ENCODE measurements around the gene LUZP1. TPM values are rescaled to one million over a fixed set of nuclear protein-coding genes. Genes with fewer than 3 reads are reported as not detected.

LUZP1 gene
- total RNA-seq, 1 donor from 2014 or later: 33.0 TPM

- no peak overlapping the region for H3K4me3 Mint-ChIP-seq
- H3K27me3 Mint-ChIP-seq: no peaks in the 10 kb centered on the region
- H3K27ac Mint-ChIP-seq: peak overlapping the region; percentile 56
- no peak for TF ChIP-seq CTCF (conservative IDR thresholded peaks at IDR 0.05)
- peaks cover 4% of the 10 kb centered on the region for H3K36me3 Mint-ChIP-seq
- DNase-seq (ENCODE audit: extremely low spot score, unreplicated experiment): no peak
- no peaks in the 10 kb centered on the region for H3K9me3 Mint-ChIP-seq
- H3K4me1 Mint-ChIP-seq (ENCODE audit: unreplicated experiment): peaks cover 5% of the 10 kb centered on the region
Measured at GRCh38 chr1:23149114-23149513, 19.5 kb downstream of the LUZP1 start.

GRCh38 chr1:23148084-23148483, 20.6 kb downstream of the LUZP1 start:
- Mint-ChIP-seq H3K4me1 (ENCODE audit: unreplicated experiment) (peaks cover 5% of the 10 kb centered on the region), H3K9me3 (no peaks in the 10 kb centered on the region), H3K27ac (no peak overlapping the region), H3K27me3 (no peaks in the 10 kb centered on the region), H3K4me3 (no peak overlapping the region), H3K36me3 (no peaks in the 10 kb centered on the region)
- DNase-seq (ENCODE audit: extremely low spot score, unreplicated experiment): no peak
- no peak for TF ChIP-seq CTCF (conservative IDR thresholded peaks at IDR 0.05)

GRCh38 chr1:23140940-23141596, 27.6 kb downstream of the LUZP1 start:
- no peak for DNase-seq (ENCODE audit: extremely low spot score, unreplicated experiment)
- Mint-ChIP-seq H3K9me3 (no peaks in the 10 kb centered on the region), H3K27me3 (no peaks in the 10 kb centered on the region), H3K4me1 (ENCODE audit: unreplicated experiment) (no peaks in the 10 kb centered on the region), H3K36me3 (peaks cover 4% of the 10 kb centered on the region), H3K4me3 (no peak overlapping the region), H3K27ac (peak overlapping the region; percentile 59)
- no peak for TF ChIP-seq CTCF (conservative IDR thresholded peaks at IDR 0.05)

GRCh38 chr1:23135268-23135667, 33.4 kb downstream of the LUZP1 start:
- TF ChIP-seq CTCF (conservative IDR thresholded peaks at IDR 0.05): no peak
- H3K9me3 Mint-ChIP-seq: no peaks in the 10 kb centered on the region
- no peak overlapping the region for H3K4me3 Mint-ChIP-seq
- no peaks in the 10 kb centered on the region for H3K27me3 Mint-ChIP-seq
- peaks cover 6% of the 10 kb centered on the region for H3K4me1 Mint-ChIP-seq (ENCODE audit: unreplicated experiment)
- peaks cover 8% of the 10 kb centered on the region for H3K36me3 Mint-ChIP-seq
- H3K27ac Mint-ChIP-seq: no peak overlapping the region
- no peak for DNase-seq (ENCODE audit: extremely low spot score, unreplicated experiment)

- TF ChIP-seq CTCF (conservative IDR thresholded peaks at IDR 0.05): no peak
- peaks cover 16% of the 10 kb centered on the region for H3K36me3 Mint-ChIP-seq
- no peaks in the 10 kb centered on the region for H3K27me3 Mint-ChIP-seq
- H3K27ac Mint-ChIP-seq: no peak overlapping the region
- DNase-seq (ENCODE audit: extremely low spot score, unreplicated experiment): no peak
- H3K4me3 Mint-ChIP-seq: no peak overlapping the region
- H3K4me1 Mint-ChIP-seq (ENCODE audit: unreplicated experiment): peaks cover 6% of the 10 kb centered on the region
- H3K9me3 Mint-ChIP-seq: no peaks in the 10 kb centered on the region
Measured at GRCh38 chr1:23134055-23134454, 34.6 kb downstream of the LUZP1 start.

Measured in type B pancreatic cell (in vitro differentiated cells).